ENCODE measurements around the gene ARFRP1. TPM values are rescaled to one million over a fixed set of nuclear protein-coding genes. Genes with fewer than 3 reads are reported as not detected.

ARFRP1 gene
- total RNA-seq, 1 experiment from 2014 or later = 119 TPM

- no TSS peak for BruUV-seq (replicated peaks)
- Mint-ChIP-seq H3K36me3 (ENCODE audit: insufficient read depth, unreplicated experiment) (peaks cover 20% of the 10 kb centered on the region), H3K9me3 (ENCODE audit: unreplicated experiment) (no peaks in the 10 kb centered on the region)
Observed at GRCh38 chr20:63653974-63654668, 53.7 kb downstream of the ARFRP1 start.

GRCh38 chr20:63653041-63653973 lies 54.5 kb downstream of the ARFRP1 start, which contains the start of gene STMN3:
TSS of gene STMN3 (minus strand) at chr20:63653424. CDS start at chr20:63653345, 79 bp downstream.
- BruUV-seq (replicated peaks) = no TSS peak
- DNase-seq = peak; percentile 96 to 98
- Histone ChIP-seq H3K4me3 (ENCODE audit: low read depth, low read length) (peak within 1 kb of the TSS; percentile 87), H3K4me1 (peaks cover 9% of the 10 kb centered on the region; the same call in 1 of the 2 replicates), H3K27me3 (replicated peaks; ENCODE audit: control insufficient read depth, insufficient read depth, low read length) (no peaks in the 10 kb centered on the region), H3K9me3 (no peaks in the 10 kb centered on the region), H3K36me3 (ENCODE audit: control insufficient read depth, insufficient read depth, low read length) (no peaks in the 10 kb centered on the region)
- CTCF ChIA-PET = interaction anchor here (0.6 to 1.4 kb wide), 2 partner anchors 11 to 96 kb away, joined by 13 read pairs; no protein-coding TSS in a partner anchor
- H3K27me3 Mint-ChIP-seq (ENCODE audit: insufficient read depth, unreplicated experiment) = peaks cover 4% of the 10 kb centered on the region
- H3K36me3 Mint-ChIP-seq (ENCODE audit: insufficient read depth, unreplicated experiment) = peaks cover 15% of the 10 kb centered on the region
- TF ChIP-seq, protein P1, sequence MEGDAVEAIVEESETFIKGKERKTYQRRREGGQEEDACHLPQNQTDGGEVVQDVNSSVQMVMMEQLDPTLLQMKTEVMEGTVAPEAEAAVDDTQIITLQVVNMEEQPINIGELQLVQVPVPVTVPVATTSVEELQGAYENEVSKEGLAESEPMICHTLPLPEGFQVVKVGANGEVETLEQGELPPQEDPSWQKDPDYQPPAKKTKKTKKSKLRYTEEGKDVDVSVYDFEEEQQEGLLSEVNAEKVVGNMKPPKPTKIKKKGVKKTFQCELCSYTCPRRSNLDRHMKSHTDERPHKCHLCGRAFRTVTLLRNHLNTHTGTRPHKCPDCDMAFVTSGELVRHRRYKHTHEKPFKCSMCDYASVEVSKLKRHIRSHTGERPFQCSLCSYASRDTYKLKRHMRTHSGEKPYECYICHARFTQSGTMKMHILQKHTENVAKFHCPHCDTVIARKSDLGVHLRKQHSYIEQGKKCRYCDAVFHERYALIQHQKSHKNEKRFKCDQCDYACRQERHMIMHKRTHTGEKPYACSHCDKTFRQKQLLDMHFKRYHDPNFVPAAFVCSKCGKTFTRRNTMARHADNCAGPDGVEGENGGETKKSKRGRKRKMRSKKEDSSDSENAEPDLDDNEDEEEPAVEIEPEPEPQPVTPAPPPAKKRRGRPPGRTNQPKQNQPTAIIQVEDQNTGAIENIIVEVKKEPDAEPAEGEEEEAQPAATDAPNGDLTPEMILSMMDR (IDR thresholded peaks at IDR 0.05; ENCODE audit: insufficient read depth in 1 of 2, low read depth in 1 of 2, low read length in 1 of 2, severe bottlenecking in 1 of 2, unreplicated experiment in 1 of 2) = no peak
- H3K9me3 Mint-ChIP-seq (ENCODE audit: unreplicated experiment) = no peaks in the 10 kb centered on the region
- H3K27ac Mint-ChIP-seq (ENCODE audit: unreplicated experiment) = no peak within 1 kb of the TSS
- H3K4me1 Mint-ChIP-seq (ENCODE audit: low read depth, unreplicated experiment) = peaks cover 7% of the 10 kb centered on the region
- intact Hi-C loops (cut with micrococcal nuclease; ENCODE audit: unreplicated experiment) = loop anchor here (1.0 kb wide), 2 partner anchors 11 to 25 kb away; no protein-coding TSS in a partner anchor
- POLR2A ChIA-PET = interaction anchor here (0.7 to 1.1 kb wide), 4 partner anchors 11 to 715 kb away, joined by 3 to 16 read pairs (median 6); partner anchors contain the start of genes ARFRP1, GID8 and ZGPAT
- peak within 1 kb of the TSS; percentile 86 for H3K4me3 Mint-ChIP-seq (ENCODE audit: unreplicated experiment)

More at GRCh38 chr20:63653974-63654668, 53.7 kb downstream of the ARFRP1 start:
- TF ChIP-seq, protein P1 (IDR thresholded peaks at IDR 0.05; ENCODE audit: insufficient read depth in 1 of 2, low read depth in 1 of 2, low read length in 1 of 2, severe bottlenecking in 1 of 2, unreplicated experiment in 1 of 2) = no peak
- Histone ChIP-seq H3K9me3 (no peaks in the 10 kb centered on the region), H3K27me3 (replicated peaks; ENCODE audit: control insufficient read depth, insufficient read depth, low read length) (no peaks in the 10 kb centered on the region), H3K4me1 (peaks cover 10% of the 10 kb centered on the region), H3K4me3 (ENCODE audit: low read depth, low read length) (peak overlapping the region; percentile 87), H3K36me3 (ENCODE audit: control insufficient read depth, insufficient read depth, low read length) (no peaks in the 10 kb centered on the region)
- Mint-ChIP-seq H3K4me3 (ENCODE audit: unreplicated experiment) (peak overlapping the region; percentile 72), H3K27me3 (ENCODE audit: insufficient read depth, unreplicated experiment) (peaks cover 4% of the 10 kb centered on the region), H3K27ac (ENCODE audit: unreplicated experiment) (no peak overlapping the region), H3K4me1 (ENCODE audit: low read depth, unreplicated experiment) (peaks cover 13% of the 10 kb centered on the region)
- DNase-seq = no peak
- ChIA-PET CTCF (interaction anchor here (1.4 kb wide), 1 partner anchor 12 kb away, joined by 13 read pairs; no protein-coding TSS in a partner anchor), POLR2A (interaction anchor here (1.1 kb wide), 1 partner anchor 12 kb away, joined by 16 read pairs; no protein-coding TSS in a partner anchor)
- intact Hi-C loops (cut with micrococcal nuclease; ENCODE audit: unreplicated experiment) = loop anchor here (1.0 kb wide), 2 partner anchors 12 to 26 kb away; no protein-coding TSS in a partner anchor

All from Caco-2 (cell line).